IMR-90 (cell line): ENCODE measurements around the gene BTN2A1.

Experiments used
- CEBPB ChIP-seq: IDR thresholded peaks from 2 replicates; pipeline ENCODE4 v1.6.1; 2012; ENCODE audit warnings: low read depth, low read length, improper control_type of control experiment
- CTCF ChIP-seq: conservative IDR thresholded peaks from 2 replicates; pipeline ENCODE4 v1.5.1; 2012; ENCODE audit warnings: mild to moderate bottlenecking, low read depth, low read length, improper control_type of control experiment
- MAFK ChIP-seq: IDR thresholded peaks from 2 replicates; pipeline ENCODE4 v1.6.1; 2012; ENCODE audit warnings: low read depth, low read length, improper control_type of control experiment
- RCOR1 ChIP-seq: IDR thresholded peaks from 2 replicates; pipeline ENCODE4 v1.6.1; 2012; ENCODE audit warnings: mild to moderate bottlenecking, low read length, improper control_type of control experiment; ENCODE audit not compliant: insufficient replicate concordance
- SMC3 ChIP-seq: fragments of 150-350 bp; IDR thresholded peaks from 2 replicates; pipeline ENCODE4 v1.6.1; 2016; ENCODE audit warnings: low read depth, mild to moderate bottlenecking, antibody characterized with exemption, low read length, moderate library complexity
- USF2 ChIP-seq: fragments of 150-350 bp; IDR thresholded peaks from 2 replicates; pipeline ENCODE4 v1.6.1; 2017; ENCODE audit warnings: mild to moderate bottlenecking, antibody characterized with exemption, low read length, low read depth

- TF ChIP-seq RCOR1: no peak
- TF ChIP-seq CTCF: no peak
- no peak for TF ChIP-seq USF2
- TF ChIP-seq MAFK: no peak
- no peak for TF ChIP-seq CEBPB
- no peak for TF ChIP-seq SMC3
Observed at GRCh38 chr6:26473429-26473757, 15.6 kb downstream of the BTN2A1 start.
